ENCODE results near the gene ZBTB47.

ZBTB47 gene

DNA sequence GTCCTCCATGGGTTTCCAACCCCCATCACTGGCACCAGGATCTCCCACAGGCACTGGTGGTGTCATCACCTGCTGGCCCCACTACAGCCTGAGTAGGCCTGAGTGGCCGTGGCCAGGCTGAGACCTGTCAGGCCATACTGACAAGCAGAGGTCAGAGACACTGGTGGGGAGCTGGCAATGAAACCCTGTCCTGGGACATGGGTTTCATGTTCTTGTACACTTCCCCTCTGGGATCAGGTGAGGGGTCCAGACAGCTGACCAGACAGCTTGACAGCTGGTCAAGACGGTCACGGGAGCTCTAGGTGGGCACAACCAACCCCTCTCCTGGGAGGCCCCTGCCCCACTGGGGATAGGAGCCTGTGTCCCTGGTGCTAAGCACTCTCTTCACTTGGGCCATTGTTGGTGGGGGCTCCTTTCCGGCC is 13.1 kb downstream of the ZBTB47 start:
- DNase-seq = no peak

DNA sequence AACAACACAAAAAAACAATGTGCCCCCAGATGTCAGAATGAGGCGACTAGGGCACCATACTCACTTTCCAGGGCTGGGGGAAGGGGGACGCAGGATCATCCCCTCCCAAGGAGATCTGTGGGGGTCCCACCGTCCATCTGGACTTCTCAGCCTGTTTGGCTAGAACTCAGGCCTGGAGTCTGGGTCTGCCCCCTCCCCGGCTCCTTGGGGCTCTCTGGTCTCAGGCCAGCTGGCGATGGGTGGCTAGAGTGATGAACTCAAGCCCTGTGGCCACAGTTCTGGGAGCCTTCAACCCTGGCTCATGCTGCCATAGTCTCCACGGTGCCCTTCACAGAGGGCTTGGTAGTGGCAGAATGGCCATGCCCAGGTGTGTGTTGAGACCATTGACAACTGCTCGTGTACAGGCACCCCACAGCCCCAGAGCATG is 13.6 kb downstream of the ZBTB47 start:
- DNase-seq = no peak

DNA sequence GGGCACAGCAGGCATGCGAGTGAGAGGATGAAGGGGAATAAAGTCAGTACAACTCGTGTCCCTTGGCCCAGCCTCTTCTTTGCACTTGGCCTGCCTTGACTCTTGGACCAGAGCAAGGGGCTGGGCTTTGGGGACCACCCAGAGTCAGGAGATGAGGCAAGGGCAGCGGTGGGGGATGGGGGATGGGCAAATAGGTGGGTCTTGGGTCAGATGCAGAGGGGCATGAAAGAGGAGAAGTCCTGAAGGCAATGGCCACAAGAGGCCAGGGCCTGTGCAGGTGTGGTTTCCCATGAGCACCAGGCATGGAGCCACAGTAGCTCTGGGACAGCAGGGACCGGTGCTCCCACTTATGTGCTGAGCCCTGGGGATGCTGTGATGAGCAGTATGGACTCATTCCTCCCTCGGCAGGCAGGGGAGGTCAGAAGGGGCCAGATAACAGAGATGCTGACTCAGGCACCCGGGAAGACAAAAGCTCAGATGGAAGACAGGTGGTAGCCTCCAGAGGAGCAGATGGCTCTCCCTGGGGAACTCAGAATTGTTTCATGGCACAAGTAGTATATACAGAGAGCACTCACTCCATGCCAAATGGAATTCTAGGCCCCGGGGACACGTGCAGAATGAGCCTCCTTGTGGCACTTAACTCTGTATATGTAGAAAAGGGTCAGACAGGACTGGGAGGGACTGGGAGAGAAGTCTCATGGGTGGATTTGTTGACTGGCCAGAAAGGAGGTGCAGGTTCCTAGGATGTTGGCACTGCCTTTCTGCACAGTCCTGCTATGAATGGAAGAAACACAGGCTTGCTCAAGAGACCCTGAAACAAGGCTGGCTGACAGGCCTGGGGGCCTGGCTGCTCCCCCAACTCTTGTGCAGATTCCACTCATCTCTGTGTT is 14.3 kb downstream of the ZBTB47 start:
- DNase-seq = no peak

GRCh38 chr3:42668413-42668760 is 14.9 kb downstream of the ZBTB47 start:
- no peak for DNase-seq

DNA sequence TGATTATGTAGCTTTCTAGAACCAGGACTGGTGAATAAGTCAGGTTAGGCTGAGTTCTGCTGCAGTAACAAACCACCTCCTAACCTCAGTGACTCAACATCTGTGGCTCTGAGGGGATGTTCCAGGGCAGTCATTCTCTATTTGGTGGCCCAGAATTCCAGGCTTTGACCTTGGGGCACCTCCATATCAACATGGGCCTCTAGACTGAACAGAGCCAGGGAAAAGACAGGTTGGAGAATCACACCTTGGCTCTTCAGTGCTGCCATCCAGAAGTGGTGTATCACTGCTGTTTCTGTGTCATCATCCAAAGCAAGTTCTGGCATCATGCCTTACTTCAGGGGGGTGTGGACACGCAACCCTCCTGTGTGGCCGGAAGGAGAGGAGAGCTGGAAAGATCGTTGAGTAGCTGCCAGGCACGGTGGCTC is 15.3 kb downstream of the ZBTB47 start:
- DNase-seq = no peak

GRCh38 chr3:42670051-42670576 is 16.6 kb downstream of the ZBTB47 start:
- no peak for DNase-seq

GRCh38 chr3:42670670-42671069 is 17.2 kb downstream of the ZBTB47 start:
- no peak for DNase-seq

- no peak for DNase-seq
These were observed 19.0 kb downstream of the ZBTB47 start for GRCh38 chr3:42672515-42672914.

DNA sequence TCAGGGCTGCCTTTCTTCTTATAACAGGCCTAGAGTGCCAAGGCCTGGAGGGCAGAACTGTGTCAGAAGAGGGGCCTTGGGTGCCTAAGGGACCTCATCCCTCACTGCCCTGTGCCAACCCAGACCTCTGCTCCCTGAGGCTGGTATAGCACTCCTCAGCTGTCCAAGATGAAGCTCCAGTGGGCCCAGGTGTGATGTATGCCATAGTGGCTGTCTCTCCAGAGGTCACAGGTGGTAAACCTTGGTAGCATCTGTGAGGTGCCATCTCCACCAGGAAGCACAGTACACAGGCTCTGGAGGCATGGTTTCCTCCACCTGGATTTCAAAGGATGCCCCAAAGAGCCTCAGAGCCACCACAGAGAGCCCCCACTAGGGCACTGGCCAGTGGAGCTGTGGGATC is 19.6 kb downstream of the ZBTB47 start:
- DNase-seq = no peak

DNA sequence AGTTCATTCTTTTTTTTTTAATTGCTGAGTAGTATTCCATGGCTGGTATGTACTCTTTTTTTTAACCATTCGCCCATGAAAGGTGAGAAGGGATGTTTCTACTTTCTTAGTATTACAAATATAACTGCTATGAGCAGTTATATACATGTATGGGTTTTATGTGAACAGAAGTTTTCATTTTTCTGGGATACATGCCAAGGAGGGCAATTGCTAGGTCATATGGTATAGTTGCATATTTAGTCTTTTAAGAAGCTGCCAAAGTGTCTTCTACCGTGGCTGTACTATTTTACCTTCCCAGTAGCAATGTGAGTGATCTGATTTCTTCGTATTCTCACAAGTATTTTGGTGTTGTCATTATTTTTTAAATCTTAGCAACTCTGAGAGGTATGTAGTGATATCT is 20.6 kb downstream of the ZBTB47 start:
- DNase-seq = no peak

DNA sequence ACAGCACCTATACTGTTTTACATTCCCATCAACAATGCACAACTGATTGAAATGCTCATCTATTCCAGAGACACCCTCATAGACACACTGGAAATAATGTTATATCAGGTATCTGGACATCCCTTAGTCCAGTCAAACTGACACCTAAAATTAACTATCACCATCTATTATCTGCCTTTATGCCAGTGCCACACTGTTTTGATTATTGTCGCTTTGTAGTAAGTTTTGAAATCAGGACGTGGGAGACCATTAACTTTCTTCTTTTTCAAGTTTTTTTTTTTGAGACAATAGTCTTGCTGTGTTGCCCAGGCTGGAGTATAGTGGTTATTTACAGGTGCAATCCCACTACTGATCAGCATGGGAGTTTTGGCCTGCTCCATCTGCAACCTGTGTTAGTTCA is 22.4 kb downstream of the ZBTB47 start:
- DNase-seq = no peak

- no peak for DNase-seq
These were observed 24.9 kb downstream of the ZBTB47 start for GRCh38 chr3:42678447-42678846.

- no peak for DNase-seq
These were observed 26.8 kb downstream of the ZBTB47 start for GRCh38 chr3:42680271-42680670.

- DNase-seq = no peak
These were observed 27.3 kb downstream of the ZBTB47 start for GRCh38 chr3:42680806-42681205.

DNA sequence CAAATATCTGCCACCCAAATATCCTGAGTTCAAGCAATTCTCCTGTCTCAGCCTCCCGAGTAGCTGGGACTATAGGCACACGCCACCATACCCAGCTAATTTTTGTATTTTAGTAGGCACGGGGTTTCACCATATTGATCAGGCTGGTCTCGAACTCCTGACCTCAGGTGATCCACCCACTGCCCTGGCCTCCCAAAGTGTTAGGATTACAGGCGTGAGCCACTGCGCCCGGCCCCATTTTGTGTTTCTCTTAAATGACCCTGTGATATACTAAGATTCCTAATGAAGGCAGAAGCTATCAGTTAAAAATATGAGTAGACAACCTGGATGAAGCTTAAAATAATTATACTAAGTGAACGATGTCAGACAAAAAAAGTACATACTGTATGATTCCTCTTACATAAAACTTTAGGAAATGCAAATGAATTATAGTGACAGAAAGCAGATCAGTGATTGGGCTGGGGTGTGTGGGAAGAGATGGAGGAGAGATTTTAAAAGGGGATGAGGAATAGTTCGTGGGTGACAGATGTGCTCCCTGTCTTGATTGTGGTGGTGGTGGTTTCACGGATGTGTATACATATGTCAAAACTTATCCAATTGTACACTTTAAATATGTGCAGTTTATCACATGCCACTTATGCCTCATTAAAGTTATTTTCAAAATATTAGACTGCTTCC is 28.0 kb downstream of the ZBTB47 start:
- no peak for DNase-seq

DNA sequence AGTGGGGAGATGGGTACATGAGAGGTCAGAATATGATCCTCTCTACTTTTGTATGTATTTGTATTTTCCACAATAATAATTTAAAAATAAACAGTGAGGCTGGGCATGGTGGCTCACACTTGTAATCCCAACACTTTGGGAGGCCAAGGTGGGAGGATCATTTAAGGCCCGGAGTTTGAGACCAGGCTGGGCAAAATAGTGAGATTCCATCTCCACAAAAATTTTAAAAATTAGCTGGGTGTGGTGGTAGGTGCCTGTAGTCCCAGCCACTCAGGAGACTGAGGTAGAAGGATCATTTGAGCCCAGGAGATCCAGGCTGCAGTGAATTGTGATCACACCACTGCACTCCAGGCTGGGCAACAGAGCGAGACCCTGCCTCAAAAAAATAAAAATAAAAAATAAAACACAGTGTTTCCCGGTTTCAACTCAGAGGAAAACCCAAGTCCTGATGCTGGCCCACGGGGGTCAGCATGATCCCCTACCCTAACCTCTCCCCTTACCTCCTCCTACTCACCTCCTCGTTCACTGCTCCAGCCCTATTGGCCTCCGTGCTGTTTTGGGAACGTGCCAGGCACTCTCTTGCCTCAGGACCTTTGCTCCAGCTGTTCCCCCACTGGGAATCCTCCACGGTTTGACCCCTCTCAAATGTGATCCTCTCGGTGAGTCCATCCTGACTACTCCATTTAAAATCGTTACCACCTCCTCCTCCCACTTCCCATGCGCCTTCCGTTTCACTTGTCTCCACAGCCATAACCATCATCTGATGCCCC is 29.0 kb downstream of the ZBTB47 start:
- no peak for DNase-seq

DNA sequence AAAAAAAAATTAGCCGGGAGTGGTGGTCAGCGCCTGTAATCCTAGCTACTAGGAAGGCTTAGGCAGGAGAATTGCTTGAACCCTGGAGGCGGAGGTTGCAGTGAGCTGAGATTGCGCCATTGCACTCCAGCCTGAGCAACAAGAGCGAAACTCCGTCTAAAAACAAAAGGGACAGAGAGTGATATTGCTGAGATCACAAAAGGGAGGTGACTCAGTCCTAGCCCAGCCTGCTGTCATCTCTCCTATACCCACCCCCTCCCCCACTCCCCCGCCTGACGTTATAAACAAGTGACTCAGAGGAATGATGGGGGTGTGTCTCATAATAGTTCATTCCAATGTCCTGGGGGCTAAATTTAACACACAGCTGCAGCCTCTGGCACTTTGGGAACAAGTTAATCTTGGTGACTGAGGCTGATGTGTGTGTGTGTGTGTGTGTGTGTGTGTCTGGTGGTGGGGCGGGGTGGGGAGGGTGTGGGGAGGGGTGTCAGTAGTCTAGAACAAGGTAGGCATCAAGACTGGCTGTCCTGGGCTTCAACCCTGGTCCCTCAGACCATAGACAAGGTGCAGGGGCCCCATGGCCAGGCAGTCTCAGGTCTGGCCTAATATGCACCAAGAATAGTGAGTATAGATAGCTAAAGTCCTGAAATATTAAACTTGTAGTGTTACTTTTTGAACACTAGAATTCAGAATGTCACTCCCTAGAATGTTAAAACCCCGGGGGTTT is 30.5 kb downstream of the ZBTB47 start:
- DNase-seq = peak; percentile 47

DNA sequence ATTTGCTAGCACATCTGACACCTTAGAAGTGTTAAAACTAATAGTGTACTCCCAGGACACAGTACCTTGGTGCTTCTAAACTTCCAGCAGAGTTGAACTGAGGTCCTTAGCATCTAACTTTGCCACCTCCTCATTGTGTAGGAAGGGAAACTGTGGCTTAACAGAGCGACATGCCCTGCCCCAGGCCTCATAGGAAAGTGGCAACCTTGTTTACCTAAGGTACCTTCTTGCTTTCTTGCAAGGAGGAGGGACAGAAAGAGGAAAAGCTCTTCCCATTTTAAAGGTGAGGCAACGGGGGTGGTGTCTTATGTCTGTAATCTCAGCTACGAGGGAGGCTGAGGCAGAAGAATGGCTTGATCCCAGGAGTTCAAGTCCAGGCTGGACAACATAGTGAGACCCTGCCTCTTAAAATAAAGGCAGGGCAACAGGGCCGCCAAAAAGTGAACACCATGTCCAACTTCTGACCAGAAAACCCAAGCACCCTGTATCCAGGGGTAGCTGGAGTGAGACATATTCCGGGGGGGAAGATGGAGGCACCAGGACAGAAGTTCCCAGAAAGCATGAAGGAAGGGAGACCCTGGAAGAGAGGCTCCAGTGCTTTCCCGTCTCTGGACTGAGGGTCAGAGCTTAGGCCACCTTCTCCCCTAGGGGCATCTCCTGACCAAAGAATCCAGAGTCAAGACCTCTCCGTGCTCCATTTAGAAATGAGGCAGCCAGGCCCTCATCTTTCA is 31.3 kb downstream of the ZBTB47 start:
- DNase-seq = no peak

- no peak for DNase-seq
These were observed 31.9 kb downstream of the ZBTB47 start, which contains the start of gene KLHL40 for GRCh38 chr3:42685363-42685881. KLHL40 (plus strand) TSS chr3:42685537; CDS start chr3:42685619, 82 bp downstream.

DNA sequence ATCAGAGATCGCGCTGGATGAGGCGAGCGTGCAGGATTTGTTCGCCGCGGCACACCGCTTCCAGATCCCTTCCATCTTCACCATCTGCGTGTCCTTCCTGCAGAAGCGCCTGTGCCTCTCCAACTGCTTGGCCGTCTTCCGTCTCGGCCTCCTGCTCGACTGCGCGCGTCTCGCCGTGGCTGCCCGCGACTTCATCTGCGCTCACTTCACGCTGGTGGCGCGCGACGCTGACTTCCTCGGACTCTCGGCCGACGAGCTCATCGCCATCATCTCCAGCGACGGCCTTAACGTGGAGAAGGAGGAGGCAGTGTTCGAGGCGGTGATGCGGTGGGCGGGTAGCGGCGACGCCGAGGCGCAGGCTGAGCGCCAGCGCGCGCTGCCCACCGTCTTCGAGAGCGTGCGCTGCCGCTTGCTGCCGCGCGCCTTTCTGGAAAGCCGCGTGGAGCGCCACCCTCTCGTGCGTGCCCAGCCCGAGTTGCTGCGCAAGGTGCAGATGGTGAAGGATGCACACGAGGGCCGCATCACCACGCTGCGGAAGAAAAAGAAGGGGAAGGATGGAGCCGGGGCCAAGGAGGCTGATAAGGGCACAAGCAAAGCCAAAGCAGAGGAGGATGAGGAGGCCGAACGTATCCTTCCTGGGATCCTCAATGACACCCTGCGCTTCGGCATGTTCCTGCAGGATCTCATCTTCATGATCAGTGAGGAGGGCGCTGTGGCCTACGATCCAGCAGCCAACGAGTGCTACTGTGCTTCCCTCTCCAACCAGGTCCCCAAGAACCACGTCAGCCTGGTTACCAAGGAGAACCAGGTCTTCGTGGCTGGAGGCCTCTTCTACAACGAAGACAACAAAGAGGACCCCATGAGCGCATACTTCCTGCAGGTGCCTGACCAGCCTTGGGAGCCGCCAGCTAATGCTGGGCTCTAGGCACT is 32.7 kb downstream of the ZBTB47 start:
- DNase-seq = no peak

Measured in stimulated activated CD4-positive, alpha-beta T cell treated with anti-CD3 and anti-CD28 coated beads, Interleukin-4, amount 100 ng/mL, for 1 hour (primary cell).